ENCODE results near the gene CCBE1.
A peak's percentile ranks its signal among the peaks of the same experiment; 100 is the strongest.
"Not testable (repeated sequence)": the region's sequence is repeated elsewhere in the genome, so short reads cannot be mapped to it uniquely, and the experiment has no call there.

CCBE1 gene

GRCh38 chr18:59717291-59717690 is 20.1 kb upstream of the CCBE1 start:
- DNase-seq, result no peak

GRCh38 chr18:59715966-59716369 is 18.7 kb upstream of the CCBE1 start:
- no peak for DNase-seq

- DNase-seq, result no peak
Observed at GRCh38 chr18:59715445-59715844, 18.2 kb upstream of the CCBE1 start.

- not testable (repeated sequence) for DNase-seq
Observed at GRCh38 chr18:59714096-59714495, 16.9 kb upstream of the CCBE1 start.

GRCh38 chr18:59712311-59712710 is 15.1 kb upstream of the CCBE1 start:
- DNase-seq, result no peak

GRCh38 chr18:59708988-59709387 is 11.8 kb upstream of the CCBE1 start:
- no peak for DNase-seq

GRCh38 chr18:59707306-59707705 is 10.1 kb upstream of the CCBE1 start:
- no peak for DNase-seq

GRCh38 chr18:59706499-59706898 is 9.3 kb upstream of the CCBE1 start:
- DNase-seq, result no peak

GRCh38 chr18:59705145-59705544 is 7.9 kb upstream of the CCBE1 start:
- DNase-seq, result no peak

- no peak for DNase-seq
Observed at GRCh38 chr18:59704146-59704545, 6.9 kb upstream of the CCBE1 start.

- no peak for DNase-seq
Observed at GRCh38 chr18:59701272-59701671, 4.0 kb upstream of the CCBE1 start.

GRCh38 chr18:59700535-59700967 is 3.3 kb upstream of the CCBE1 start:
- no peak for DNase-seq

GRCh38 chr18:59699750-59700534 is 2.7 kb upstream of the CCBE1 start:
- DNase-seq, result no peak

- no peak for DNase-seq
Observed at GRCh38 chr18:59699061-59699460, 1.8 kb upstream of the CCBE1 start.

- peak; percentile 92 for DNase-seq
Observed at GRCh38 chr18:59696311-59697235, 650 bp downstream of the CCBE1 start.

GRCh38 chr18:59695551-59695950 is 1.7 kb downstream of the CCBE1 start:
- DNase-seq, result no peak

- DNase-seq, result no peak
Observed at GRCh38 chr18:59694824-59695223, 2.4 kb downstream of the CCBE1 start.

- no peak for DNase-seq
Observed at GRCh38 chr18:59691996-59692395, 5.2 kb downstream of the CCBE1 start.

GRCh38 chr18:59690996-59691395 is 6.2 kb downstream of the CCBE1 start:
- DNase-seq, result no peak

GRCh38 chr18:59690186-59690982 is 6.8 kb downstream of the CCBE1 start:
- DNase-seq, result no peak

GRCh38 chr18:59689756-59690155 is 7.5 kb downstream of the CCBE1 start:
- DNase-seq, result no peak

- DNase-seq, result no peak
Observed at GRCh38 chr18:59686260-59686659, 11.0 kb downstream of the CCBE1 start.

- DNase-seq, result no peak
Observed at GRCh38 chr18:59685501-59685900, 11.7 kb downstream of the CCBE1 start.
